Cardiac ventricle fibroblast (primary cell): ENCODE data around the gene PRRT1. TPM values are rescaled to one million over a fixed set of nuclear protein-coding genes. Genes with fewer than 3 reads are reported as not detected.

Source experiments
- total RNA-seq: library from RNA; depleted of rRNA; stranded (reverse); fragments of >200 nt; gene quantifications from 2 replicates; pipeline ENCODE4 v1.2.3, GENCODE V29; 2015

The PRRT1 gene
- 1.1 and 1.8 TPM in 2 replicates for total RNA-seq

DNA sequence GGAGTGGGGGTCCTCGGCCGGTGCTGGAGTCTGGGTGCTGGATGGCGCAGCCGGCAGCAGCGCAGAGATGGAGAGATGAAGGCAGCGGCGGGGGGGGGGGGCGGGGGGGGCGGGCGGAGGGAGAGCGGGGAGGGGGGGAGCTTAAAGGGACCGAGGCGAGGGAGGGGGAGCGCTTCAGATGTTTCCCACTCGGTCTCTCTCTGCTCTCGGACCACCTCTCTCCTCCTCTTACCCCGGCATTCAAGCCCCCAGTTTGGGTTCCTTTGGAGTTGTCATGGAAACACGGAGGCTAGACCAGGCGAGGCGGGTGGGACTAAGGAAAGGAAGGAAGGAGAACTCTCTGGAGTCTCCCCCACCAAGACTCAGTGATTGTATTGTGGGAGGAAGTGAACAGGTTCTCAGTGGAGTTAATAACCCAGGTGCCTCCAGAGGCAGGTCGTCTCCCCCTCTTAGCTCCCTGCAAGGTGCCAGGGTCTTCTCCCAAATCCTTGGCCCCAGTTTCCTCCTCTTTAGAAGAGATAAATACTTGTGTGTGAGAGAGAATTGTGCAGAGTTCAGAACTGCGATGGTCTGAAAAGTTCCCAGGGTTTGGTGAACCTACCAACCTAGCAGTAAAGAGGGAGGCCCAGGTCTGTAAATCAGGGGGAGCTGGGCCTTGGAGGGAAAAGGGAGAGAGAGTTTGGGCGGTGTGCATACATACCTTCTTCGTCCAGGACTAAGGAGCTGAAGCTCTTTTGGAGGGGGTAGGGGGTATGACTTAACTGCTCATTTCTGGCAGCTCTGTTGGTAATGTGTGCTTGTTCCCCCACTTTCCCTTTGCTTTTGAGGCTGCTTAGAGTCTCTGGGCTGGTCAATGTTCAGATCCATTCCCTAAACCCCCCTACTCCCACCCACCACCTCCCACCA is at the start of gene PRRT1:
PRRT1 (minus strand) TSS at position 77 of the 906 bp plus-strand sequence. CDS start 112 bp downstream, outside the sequence.

GRCh38 chr6:32192608-32193039 is 40.9 kb upstream of the PRRT1 start, which contains the start of gene GPSM3:
TSS of gene GPSM3 (minus strand) at chr6:32192643. CDS start at chr6:32192513, 130 bp downstream.

DNA sequence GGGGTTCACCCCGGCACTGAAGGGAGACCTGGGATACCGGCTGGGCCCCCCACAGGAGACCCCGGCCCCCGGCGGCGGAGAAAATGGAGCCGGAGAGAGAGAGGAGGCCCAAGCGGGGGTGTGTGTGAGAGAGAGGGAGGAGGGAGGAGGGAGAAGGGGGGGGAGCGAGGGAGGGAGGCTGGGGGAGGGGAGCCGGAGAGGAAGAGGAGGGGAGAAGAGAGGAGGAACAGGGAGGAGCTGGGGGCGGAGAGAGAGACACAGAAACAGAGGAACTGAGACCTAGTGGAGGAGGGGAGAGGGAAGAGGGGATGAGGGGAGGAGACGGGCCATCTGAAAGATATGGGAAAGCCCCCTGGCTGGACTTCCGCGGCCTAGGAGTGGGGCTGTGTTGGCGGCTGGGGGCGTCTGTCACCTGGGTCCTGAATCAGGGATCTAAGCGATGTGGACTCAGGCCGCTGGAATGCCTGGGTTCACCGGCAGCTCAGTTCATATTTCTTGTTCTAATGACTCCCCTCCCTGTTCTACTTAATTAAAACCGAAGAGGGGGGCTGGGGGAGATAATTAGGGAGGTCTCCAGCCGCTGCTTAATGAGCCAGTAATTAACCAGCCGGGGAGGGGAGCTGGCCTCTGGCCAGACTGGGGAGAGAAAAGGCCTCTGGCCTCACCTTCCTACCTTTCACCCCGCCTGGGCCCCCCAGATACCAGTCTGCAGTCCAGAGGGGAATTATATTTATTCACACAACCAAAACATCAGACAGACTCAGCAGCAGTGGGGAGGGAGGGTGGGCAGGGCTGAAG is 38.5 kb upstream of the PRRT1 start, which contains the start of gene PBX2:
PBX2 (minus strand) TSS at position 149 of the 798 bp plus-strand sequence. CDS start 287 bp downstream, outside the sequence.

GRCh38 chr6:32184084-32184640 is 32.4 kb upstream of the PRRT1 start, which contains the start of gene AGER:
TSS of gene AGER (minus strand) at chr6:32184253. CDS start at chr6:32184222, 31 bp downstream.

GRCh38 chr6:32177788-32178546 is 26.2 kb upstream of the PRRT1 start, which contains the start of gene RNF5:
TSS of gene RNF5 (plus strand) at chr6:32178405. CDS start at chr6:32178512, 107 bp downstream.

DNA sequence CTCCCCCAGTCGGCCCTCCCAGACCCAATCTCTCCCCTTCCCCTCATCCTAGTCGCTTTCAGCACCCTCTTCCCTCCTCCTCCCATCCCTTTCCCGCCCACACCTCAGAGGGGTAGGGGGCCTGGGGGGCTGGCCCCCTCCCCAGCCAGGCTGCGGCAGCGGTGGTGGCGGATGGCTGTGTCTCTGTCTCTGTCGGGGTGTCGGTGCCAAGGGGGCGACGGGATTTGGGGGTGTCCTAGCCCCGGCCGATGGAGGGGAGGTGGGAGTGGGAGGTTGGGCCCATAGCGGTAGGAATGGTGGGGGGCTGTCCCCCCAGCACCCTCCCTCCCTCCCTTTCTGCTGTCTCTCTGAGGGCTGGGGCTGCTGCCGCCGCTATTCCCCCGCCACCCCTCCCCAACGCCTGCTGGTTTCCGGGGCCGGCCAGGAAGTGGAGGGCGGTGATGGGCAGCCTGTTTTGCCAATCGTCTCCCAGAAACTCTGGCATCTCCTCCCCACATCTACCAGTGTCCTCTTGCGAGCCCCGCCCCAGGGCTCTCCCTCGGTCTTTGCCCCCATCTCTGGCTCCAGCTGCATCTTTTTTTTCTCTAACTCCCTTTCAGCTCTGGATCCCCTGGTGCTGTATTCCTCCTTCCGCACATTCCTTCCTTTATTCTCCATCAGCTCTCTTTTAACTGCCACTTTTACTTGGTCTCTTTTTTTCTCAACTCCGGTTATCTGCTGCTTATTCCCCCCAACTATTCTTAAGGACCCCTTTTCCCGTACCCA is 24.2 kb upstream of the PRRT1 start, which contains the start of gene AGPAT1:
AGPAT1 (minus strand) TSS at position 374 of the 765 bp plus-strand sequence. CDS start 4,588 bp downstream, outside the sequence.

GRCh38 chr6:32164295-32164694 is 12.6 kb upstream of the PRRT1 start, which contains the start of gene EGFL8:
TSS of gene EGFL8 (plus strand) at chr6:32164595. CDS start at chr6:32166166, 1,571 bp downstream.

GRCh38 chr6:32153564-32154513 is 2.1 kb upstream of the PRRT1 start, which contains the start of gene PPT2:
TSS of gene PPT2 (plus strand) at chr6:32154141. CDS start at chr6:32154595, 454 bp downstream.

GRCh38 chr6:32127717-32128592 is 23.8 kb downstream of the PRRT1 start, which contains the start of gene ATF6B:
TSS of gene ATF6B (minus strand) at chr6:32128246. CDS start at chr6:32128207, 39 bp downstream.

GRCh38 chr6:32109114-32109764 is 42.5 kb downstream of the PRRT1 start, which contains the start of gene TNXB:
TSS of gene TNXB (minus strand) at chr6:32109338. CDS start at chr6:32098198, 11,140 bp downstream.

Other genes starting within 250 kb of the PRRT1 start
- 2.1 and 2.5 TPM in 2 replicates for gene ZBTB12, start 249.9 kb downstream of the PRRT1 start, total RNA-seq
- 10.4 and 16.9 TPM in 2 replicates for gene C2, start 224.2 kb downstream of the PRRT1 start, total RNA-seq
- 47.7 and 56.5 TPM in 2 replicates for gene CFB, start 205.8 kb downstream of the PRRT1 start, total RNA-seq
- gene NELFE, start 193.0 kb downstream of the PRRT1 start, total RNA-seq, result 55.8 and 57.5 TPM in 2 replicates
- 24.6 and 28.9 TPM in 2 replicates for gene SKIC2, start 192.8 kb downstream of the PRRT1 start, total RNA-seq
- 11.5 and 15.8 TPM in 2 replicates for gene DXO, start 179.8 kb downstream of the PRRT1 start, total RNA-seq
- 39.7 and 65.0 TPM in 2 replicates for gene C4A, start 169.9 kb downstream of the PRRT1 start, total RNA-seq
- 25.2 and 46.6 TPM in 2 replicates for gene C4B, start 137.1 kb downstream of the PRRT1 start, total RNA-seq
- 0.15 TPM in 1 of 2 replicates, not detected in the other for gene CYP21A2, start 113.5 kb downstream of the PRRT1 start, total RNA-seq
- 35.8 and 38.3 TPM in 2 replicates for gene TNXB, start 42.6 kb downstream of the PRRT1 start, total RNA-seq
- 31.5 and 31.7 TPM in 2 replicates for gene ATF6B, start 23.7 kb downstream of the PRRT1 start, total RNA-seq
- gene FKBPL, start 21.7 kb downstream of the PRRT1 start, total RNA-seq, result 4.3 and 4.7 TPM in 2 replicates
- gene PPT2, start 2.2 kb upstream of the PRRT1 start, total RNA-seq, result 9.5 and 18.3 TPM in 2 replicates
- 0.12 and 0.29 TPM in 2 replicates for gene EGFL8, start 12.7 kb upstream of the PRRT1 start, total RNA-seq
- gene AGPAT1, start 24.1 kb upstream of the PRRT1 start, total RNA-seq, result 43.9 and 51.3 TPM in 2 replicates
- gene RNF5, start 26.5 kb upstream of the PRRT1 start, total RNA-seq, result 27.9 and 29.6 TPM in 2 replicates
- 0.50 and 1.4 TPM in 2 replicates for gene AGER, start 32.3 kb upstream of the PRRT1 start, total RNA-seq
- gene PBX2, start 38.3 kb upstream of the PRRT1 start, total RNA-seq, result 32.2 and 34.1 TPM in 2 replicates
- gene GPSM3, start 40.7 kb upstream of the PRRT1 start, total RNA-seq, result 1.6 and 1.9 TPM in 2 replicates
- gene NOTCH4, start 72.1 kb upstream of the PRRT1 start, total RNA-seq, result 3.9 and 5.3 TPM in 2 replicates
- not detected in 2 replicates for gene TSBP1, start 220.0 kb upstream of the PRRT1 start, total RNA-seq